ENCODE measurements around the gene ACSF2.

- TF ChIP-seq CTCF (CRISPR knock-in tag; IDR thresholded peaks at IDR 0.05): no peak
- TF ChIP-seq POLR2A (IDR thresholded peaks at IDR 0.05; ENCODE audit: insufficient read depth in 1 of 2, low read depth in 2 of 2, low read length in 2 of 2): no peak
- TF ChIP-seq PRDM15 (CRISPR knock-in tag; IDR thresholded peaks at IDR 0.05): no peak
- TF ChIP-seq SMARCE1 (IDR thresholded peaks at IDR 0.05; ENCODE audit: borderline replicate concordance): no peak
These were observed 45.2 kb downstream of the ACSF2 start for GRCh38 chr17:50471009-50471905.

Measured in HepG2 (cell line).